Psoas muscle (tissue), 8 donors: ENCODE results near the gene STK25. TPM values are rescaled to one million over a fixed set of nuclear protein-coding genes. Genes with fewer than 3 reads are reported as not detected.

ENCODE experiments used
- ATAC-seq, 4 donors: fragments of 200-7000 bp; cut with Tn5 transposase; one replicate each; pipeline ENCODE4 v1.9.1; 2020; ENCODE audit warnings: moderate library complexity in 3 of 4, mild to moderate bottlenecking in 2 of 4
- DNase-seq, 2 donors: peaks; one replicate each; pipeline ENCODE4 v3.0.0-alpha.2; 2020
- H3K27ac ChIP-seq: fragments of 200-600 bp; one replicate; pipeline ENCODE4 v1.8.0; 2022
- H3K27me3 ChIP-seq, 3 donors: fragments of 200-600 bp in 1 of 3; one replicate each; pipeline versions ENCODE4 v1.6.1 to v1.8.0; 2013 to 2022; ENCODE audit warnings: low read length in 2 of 3, mild to moderate bottlenecking in 2 of 3, moderate library complexity in 1 of 3; ENCODE audit not compliant: insufficient read depth in 3 of 3
- H3K36me3 ChIP-seq, 2 donors: fragments of 200-600 bp in 1 of 2; one replicate each; pipeline versions ENCODE4 v1.6.1 to v1.8.0; 2013 to 2022; ENCODE audit warnings: low read depth in 1 of 2, mild to moderate bottlenecking in 1 of 2, moderate library complexity in 1 of 2; ENCODE audit not compliant: insufficient read depth in 1 of 2
- H3K4me1 ChIP-seq: fragments of 200-600 bp; one replicate; pipeline ENCODE4 v1.8.0; 2022
- H3K4me3 ChIP-seq: fragments of 200-600 bp; one replicate; pipeline ENCODE4 v1.8.0; 2022; ENCODE audit warnings: mild to moderate bottlenecking
- H3K9me3 ChIP-seq: fragments of 200-600 bp; one replicate; pipeline ENCODE4 v1.8.0; 2022
- CTCF ChIP-seq: fragments of 200-600 bp; IDR thresholded peaks from one replicate; pipeline ENCODE4 v1.8.0; 2022; ENCODE audit warnings: antibody characterized with exemption
- whole genome bisulfite sequencing, 3 donors: extraction: QIAGEN DNeasy Blood & Tissue Kit; methylation state at CpG; one replicate each; pipeline versions ENCODE4 v1.1.6 to v1.1.7; 2013; 5-methylcytosine and 5-hydroxymethylcytosine counted together
- intact Hi-C, 2 donors: fragments of 100-400 bp; cut with DNase I; formaldehyde crosslinking; loops; one replicate each; pipeline versions ENCODE4 v1.11.0 to v1.14.2; 2022
- polyA plus RNA-seq, 3 donors: library from polyadenylated mRNA; stranded (reverse); fragments of 200-250 nt; gene quantifications; one replicate each; pipeline ENCODE4 v1.2.3, GENCODE V29; 2013
- total RNA-seq, 4 donors: library from RNA; stranded (reverse); fragmentation: NEBNext Ultra II Directional in 2 of 4; extraction: Animal tissue kit (Norgen Biotek cat#: 25700) in 2 of 4; gene quantifications; one replicate each; pipeline versions ENCODE4 v1.2.1 to v1.2.4, GENCODE V29; 2021 to 2023
- donor health status: healthy with polysubstance abuse.
- donor health status: DM: no; HTN: no; CAD: no; lungs with moderate emphysema.
- donor health status: Bipolar disorder and iron deficiency.
- donor health status: healthy.
- donor health status: DM: yes; HTN: yes; CAD: no.
- donor health status: DM: no; HTN: no; CAD: no.
- donor health status: DM: no; HTN: no; CAD: no.
- donor health status: DM: yes; HTN: yes; CAD: no.

STK25 gene
- total and polyA plus RNA-seq, 7 donors: 227 to 489 (median 281) TPM

- Histone ChIP-seq H3K9me3 (no peaks in the 10 kb centered on the region), H3K36me3 (peaks cover 0 to 41% of the 10 kb centered on the region in 2 donors), H3K4me3 (no peak overlapping the region), H3K4me1 (no peaks in the 10 kb centered on the region), H3K27ac (peak overlapping the region; percentile 23), H3K27me3 (no peaks in the 10 kb centered on the region)
- no peak for DNase-seq
- WGBS, 3 donors: 79 to 89% (median 86%) methylated on average over 15 of the region's 15 CpGs
- TF ChIP-seq CTCF: no peak
- intact Hi-C loops: no loop called here
- peak in 3 of 4 donors; percentile 7 to 19 (median 11) for ATAC-seq
These were observed 18.4 kb downstream of the STK25 start for GRCh38 chr2:241489733-241490680.

GRCh38 chr2:241489088-241489487, 19.3 kb downstream of the STK25 start:
- no peaks in the 10 kb centered on the region for H3K27me3 ChIP-seq
- 84 to 96% (median 87%) methylated on average over 3 of the region's 3 CpGs for WGBS, 3 donors
- no peaks in the 10 kb centered on the region for H3K9me3 ChIP-seq
- no peak for ATAC-seq
- intact Hi-C loops: no loop called here
- H3K4me1 ChIP-seq: no peaks in the 10 kb centered on the region
- no peak overlapping the region for H3K27ac ChIP-seq
- DNase-seq: no peak
- H3K36me3 ChIP-seq: peaks cover 0 to 38% of the 10 kb centered on the region in 2 donors
- TF ChIP-seq CTCF: no peak
- H3K4me3 ChIP-seq: no peak overlapping the region

- intact Hi-C loops: no loop called here
- no peak for TF ChIP-seq CTCF
- DNase-seq (no peak), ATAC-seq (peak in 2 of 4 donors; percentile 6 to 7)
- Histone ChIP-seq H3K9me3 (no peaks in the 10 kb centered on the region), H3K36me3 (peaks cover 0 to 14% of the 10 kb centered on the region in 2 donors), H3K4me1 (no peaks in the 10 kb centered on the region), H3K27ac (no peak overlapping the region), H3K4me3 (no peak overlapping the region), H3K27me3 (no peaks in the 10 kb centered on the region)
- WGBS, 3 donors: 79 to 92% (median 80%) methylated on average over 1 of the region's 1 CpG
These were observed 23.0 kb downstream of the STK25 start for GRCh38 chr2:241485172-241485911.

GRCh38 chr2:241483305-241483704, 25.1 kb downstream of the STK25 start:
- H3K36me3 ChIP-seq: peaks cover 0 to 23% of the 10 kb centered on the region in 2 donors
- WGBS, 3 donors: 91 to 94% (median 93%) methylated on average over 9 of the region's 9 CpGs
- no peak for TF ChIP-seq CTCF
- no peaks in the 10 kb centered on the region for H3K27me3 ChIP-seq
- no peak for DNase-seq
- no peak for ATAC-seq
- intact Hi-C loops: no loop called here
- H3K4me3 ChIP-seq: no peak overlapping the region
- no peak overlapping the region for H3K27ac ChIP-seq
- H3K9me3 ChIP-seq: no peaks in the 10 kb centered on the region
- no peaks in the 10 kb centered on the region for H3K4me1 ChIP-seq
